K562 (cell line): ENCODE results near the gene FANCG. TPM values are rescaled to one million over a fixed set of nuclear protein-coding genes. Genes with fewer than 3 reads are reported as not detected.

ENCODE experiments used
- CEBPZ ChIP-seq: fragments of 150-350 bp; IDR thresholded peaks from 2 replicates; pipeline ENCODE4 v1.6.1; 2014; ENCODE audit warnings: low read depth, mild to moderate bottlenecking, low read length, borderline replicate concordance
- E2F3 ChIP-seq: fragments of 250-450 bp; sonication (Bioruptor Pico); IDR thresholded peaks from 2 replicates; pipeline ENCODE4 v1.4.0; 2020; ENCODE audit warnings: mild to moderate bottlenecking
- GATAD2B ChIP-seq: fragments of 450-650 bp; IDR thresholded peaks from 2 replicates; pipeline ENCODE4 v1.6.1; 2017; ENCODE audit warnings: mild to moderate bottlenecking, borderline replicate concordance
- MCM2 ChIP-seq: fragments of 450-650 bp; IDR thresholded peaks from 2 replicates; pipeline ENCODE4 v1.6.1; 2017; ENCODE audit warnings: low read depth, mild to moderate bottlenecking
- NR2C1 ChIP-seq, 2 experiments: fragments of 450-650 bp; IDR thresholded peaks; 2 replicates each; pipeline ENCODE4 v1.6.1; 2017; ENCODE audit warnings: mild to moderate bottlenecking in 2 of 2, antibody characterized with exemption in 1 of 2, inconsistent platforms in 1 of 2, missing compliant biosample characterization in 1 of 2, missing genetic modification characterization in 1 of 2
- NR2C2 ChIP-seq, 2 experiments: fragments of 200-800 bp in 1 of 2; sonication (Bioruptor generic) in 1 of 2; sonication (generic) in 1 of 2; formaldehyde crosslinking in 1 of 2; IDR thresholded peaks; 2 replicates each; pipeline versions ENCODE4 v1.6.1 to v1.8.0; 2016 to 2022; ENCODE audit warnings: mild to moderate bottlenecking in 1 of 2, missing compliant biosample characterization in 1 of 2, missing genetic modification characterization in 1 of 2, missing genetic modification reagents in 1 of 2
- NR2F6 ChIP-seq: fragments of 450-650 bp; formaldehyde crosslinking; IDR thresholded peaks from 2 replicates; pipeline ENCODE4 v1.4.0; 2020; ENCODE audit warnings: mild to moderate bottlenecking
- PHF21A ChIP-seq: fragments of 450-650 bp; IDR thresholded peaks from 2 replicates; pipeline ENCODE4 v1.6.1; 2017; ENCODE audit warnings: low read depth, borderline replicate concordance
- REST ChIP-seq, 2 experiments: fragments of 450-650 bp; formaldehyde crosslinking in 1 of 2; IDR thresholded peaks; 2 replicates each; pipeline versions ENCODE4 v1.4.0 to v1.6.1; 2014 to 2020; ENCODE audit warnings: mild to moderate bottlenecking in 2 of 2, borderline replicate concordance in 1 of 2, low read depth in 1 of 2
- SMARCC2 ChIP-seq: fragments of 450-650 bp; IDR thresholded peaks from 2 replicates; pipeline ENCODE4 v1.6.1; 2017; ENCODE audit warnings: antibody characterized with exemption, moderate library complexity, mild to moderate bottlenecking, low read depth
- ZBTB7A ChIP-seq: IDR thresholded peaks from 2 replicates; pipeline ENCODE4 v1.6.1; 2011; ENCODE audit warnings: low read depth, mild to moderate bottlenecking, low read length, moderate library complexity, borderline replicate concordance; ENCODE audit not compliant: control insufficient read depth
- ZNF347 ChIP-seq: fragments of 450-650 bp; formaldehyde crosslinking; IDR thresholded peaks from 2 replicates; pipeline ENCODE4 v1.4.0; 2020; ENCODE audit warnings: low read depth, mild to moderate bottlenecking, moderate library complexity
- ZNF445 ChIP-seq: fragments of 250-450 bp; sonication (Bioruptor Pico); IDR thresholded peaks from 2 replicates; pipeline ENCODE4 v1.4.0; 2020; ENCODE audit warnings: low read depth, mild to moderate bottlenecking, moderate library complexity
- polyA plus RNA-seq, 8 experiments: library from polyadenylated mRNA; depleted of rRNA in 4 of 8; stranded (reverse) in 5 of 8; unstranded in 3 of 8; fragments of >200 nt; fragmentation: Nextera tagmentation in 2 of 8; fragmentation: Illumina TruSeq in 1 of 8; extraction: Ambion mirVana in 2 of 8; extraction: Trizol in 1 of 8; gene quantifications; 2 replicates each; pipeline versions ENCODE4 v1.2.1 to v1.2.3, GENCODE V29; 2011 to 2014; ENCODE audit warnings: inconsistent platforms in 1 of 8, missing spikeins in 1 of 8
- total RNA-seq, 7 experiments: library from RNA; depleted of rRNA in 6 of 7; stranded (reverse); fragments of >200 nt in 6 of 7; fragmentation: Illumina TruSeq in 2 of 7; extraction: Trizol in 2 of 7; gene quantifications; 2 replicates each; pipeline versions ENCODE4 v1.2.1 to v1.2.3, GENCODE V29; 2011 to 2021; ENCODE audit warnings: low replicate concordance in 1 of 7

FANCG gene
- total and polyA plus RNA-seq, 9 of the 15 experiments (the other 6 are each of a cell fraction or from before 2014, with no cell fraction given), result 7.5 to 43.9 (median 31.0) TPM

GRCh38 chr9:35114840-35115628 lies 35.3 kb upstream of the FANCG start (continued):
- 0 out of 2 replicates have a peak, but pooled peaks have one; percentile 30 for TF ChIP-seq ZBTB7A
- TF ChIP-seq SMARCC2, result no peak
- no peak for TF ChIP-seq NR2F6 (CRISPR knock-in tag)
- no peak for TF ChIP-seq NR2C1 (IDR thresholded peaks at IDR 0.05)
- TF ChIP-seq NR2C1 (tag; IDR thresholded peaks at IDR 0.05), result no peak
- TF ChIP-seq CEBPZ, result no peak
- no peak for TF ChIP-seq NR2C2 (CRISPR knock-in tag; IDR thresholded peaks at IDR 0.05)
- no peak for TF ChIP-seq NR2C2 (tag; IDR thresholded peaks at IDR 0.05)
- no peak for TF ChIP-seq ZNF445
- 0 out of 2 replicates have a peak, but pooled peaks have one; percentile 12 for TF ChIP-seq E2F3 (CRISPR knock-in tag)
- TF ChIP-seq PHF21A, result no peak
- no peak for TF ChIP-seq ZNF347 (CRISPR knock-in tag)
- TF ChIP-seq REST (IDR thresholded peaks at IDR 0.05; ENCODE audit: borderline replicate concordance), result no peak
- TF ChIP-seq REST (CRISPR knock-in tag; IDR thresholded peaks at IDR 0.05; ENCODE audit: low read depth), result no peak
- no peak for TF ChIP-seq MCM2
- TF ChIP-seq GATAD2B, result no peak
